Measurements from ENCODE around the gene HRH1.
"Not testable (repeated sequence)": the region's sequence is repeated elsewhere in the genome, so short reads cannot be mapped to it uniquely, and the experiment has no call there.

The HRH1 gene

GRCh38 chr3:11170052-11170770 is 15.9 kb downstream of the HRH1 start:
- DNase-seq (ENCODE audit: low read depth in 3 of 3) = no peak

GRCh38 chr3:11172096-11172690 is 17.9 kb downstream of the HRH1 start:
- DNase-seq (ENCODE audit: low read depth in 3 of 3) = no peak

GRCh38 chr3:11173828-11174465 is 19.7 kb downstream of the HRH1 start:
- DNase-seq (ENCODE audit: low read depth in 3 of 3) = no peak

- DNase-seq (ENCODE audit: low read depth in 3 of 3) = no peak
These were observed 24.1 kb downstream of the HRH1 start for GRCh38 chr3:11178421-11178820.

- not testable (repeated sequence) for DNase-seq (ENCODE audit: low read depth in 3 of 3)
These were observed 30.2 kb downstream of the HRH1 start for GRCh38 chr3:11184328-11184969.

- no peak for DNase-seq (ENCODE audit: low read depth in 3 of 3)
These were observed 30.9 kb downstream of the HRH1 start for GRCh38 chr3:11185144-11185543.

GRCh38 chr3:11185564-11186317 is 31.4 kb downstream of the HRH1 start:
- no peak for DNase-seq (ENCODE audit: low read depth in 3 of 3)

GRCh38 chr3:11186318-11186692 is 32.0 kb downstream of the HRH1 start:
- no peak for DNase-seq (ENCODE audit: low read depth in 3 of 3)

- DNase-seq (ENCODE audit: low read depth in 3 of 3) = no peak
These were observed 32.5 kb downstream of the HRH1 start for GRCh38 chr3:11186771-11187191.

GRCh38 chr3:11187681-11188080 is 33.4 kb downstream of the HRH1 start:
- no peak for DNase-seq (ENCODE audit: low read depth in 3 of 3)

GRCh38 chr3:11188231-11188630 is 33.9 kb downstream of the HRH1 start:
- no peak for DNase-seq (ENCODE audit: low read depth in 3 of 3)

- DNase-seq (ENCODE audit: low read depth in 3 of 3) = no peak
These were observed 40.9 kb downstream of the HRH1 start for GRCh38 chr3:11195201-11195600.

- DNase-seq (ENCODE audit: low read depth in 3 of 3) = no peak
These were observed 41.5 kb downstream of the HRH1 start for GRCh38 chr3:11195721-11196332.

- DNase-seq (ENCODE audit: low read depth in 3 of 3) = no peak
These were observed 43.2 kb downstream of the HRH1 start for GRCh38 chr3:11197484-11197883.

- no peak for DNase-seq (ENCODE audit: low read depth in 3 of 3)
These were observed 43.8 kb downstream of the HRH1 start for GRCh38 chr3:11198070-11198469.

- no peak for DNase-seq (ENCODE audit: low read depth in 3 of 3)
These were observed 44.2 kb downstream of the HRH1 start for GRCh38 chr3:11198495-11198894.

GRCh38 chr3:11199902-11200845 is 45.9 kb downstream of the HRH1 start:
- no peak for DNase-seq (ENCODE audit: low read depth in 3 of 3)

- no peak for DNase-seq (ENCODE audit: low read depth in 3 of 3)
These were observed 47.1 kb downstream of the HRH1 start for GRCh38 chr3:11201251-11202019.

GRCh38 chr3:11203961-11204360 is 49.7 kb downstream of the HRH1 start:
- no peak for DNase-seq (ENCODE audit: low read depth in 3 of 3)

Measured in stimulated activated CD4-positive, alpha-beta T cell treated with anti-CD3 and anti-CD28 coated beads, TNF-alpha, amount 100 ng/mL, for 4 hours (primary cell).